Mesenchymal stem cell (in vitro differentiated cells and primary cell): ENCODE measurements around the gene TNFAIP6.

ENCODE experiments used
- DNase-seq: peaks from one replicate; pipeline ENCODE4 v3.0.0-alpha.2; 2013
- H2AFZ ChIP-seq: one replicate; pipeline ENCODE4 v1.6.1; 2013; ENCODE audit warnings: low read depth, mild to moderate bottlenecking, control low read depth, inconsistent platforms, low read length, moderate library complexity
- H2AK5ac ChIP-seq: 2 replicates; pipeline ENCODE4 v1.6.1; 2013; ENCODE audit warnings: low read length, moderate library complexity, mild to moderate bottlenecking, inconsistent platforms; ENCODE audit not compliant: severe bottlenecking
- H2BK120ac ChIP-seq: one replicate; pipeline ENCODE4 v1.6.1; 2013; ENCODE audit warnings: low read depth, mild to moderate bottlenecking, inconsistent platforms, low read length, moderate library complexity
- H2BK12ac ChIP-seq, 2 experiments: one replicate each; pipeline ENCODE4 v1.6.1; 2013; ENCODE audit warnings: inconsistent platforms in 2 of 2, low read length in 2 of 2, mild to moderate bottlenecking in 2 of 2, moderate library complexity in 2 of 2, control low read depth in 1 of 2
- H2BK15ac ChIP-seq: one replicate; pipeline ENCODE4 v1.6.1; 2013; ENCODE audit warnings: mild to moderate bottlenecking, low read depth, inconsistent platforms; ENCODE audit not compliant: poor library complexity, severe bottlenecking
- H2BK5ac ChIP-seq: 2 replicates; pipeline ENCODE4 v1.6.1; 2013; ENCODE audit warnings: low read depth, mild to moderate bottlenecking, low read length, control low read depth, inconsistent platforms; ENCODE audit not compliant: poor library complexity, severe bottlenecking
- H3K14ac ChIP-seq, 2 experiments: one replicate each; pipeline ENCODE4 v1.6.1; 2013; ENCODE audit warnings: inconsistent platforms in 2 of 2, low read length in 2 of 2, control low read depth in 1 of 2, mild to moderate bottlenecking in 1 of 2, moderate library complexity in 1 of 2
- H3K18ac ChIP-seq, 2 experiments: one replicate each; pipeline ENCODE4 v1.6.1; 2013; ENCODE audit warnings: inconsistent platforms in 2 of 2, low read length in 2 of 2, control low read depth in 1 of 2, low read depth in 1 of 2, mild to moderate bottlenecking in 1 of 2
- H3K23ac ChIP-seq, 2 experiments: one replicate each; pipeline ENCODE4 v1.6.1; 2013; ENCODE audit warnings: inconsistent platforms in 2 of 2, low read length in 2 of 2, mild to moderate bottlenecking in 2 of 2, moderate library complexity in 2 of 2, control low read depth in 1 of 2
- H3K27ac ChIP-seq: 2 replicates; pipeline ENCODE4 v1.5.1; 2013; ENCODE audit warnings: mild to moderate bottlenecking, moderate library complexity, low read length, control low read depth, inconsistent platforms; ENCODE audit not compliant: poor library complexity, severe bottlenecking
- H3K27me3 ChIP-seq, 2 experiments: 2 replicates each; pipeline versions ENCODE4 v1.6.1 to v1.7.0; 2013; ENCODE audit warnings: low read length in 2 of 2, mild to moderate bottlenecking in 2 of 2, moderate library complexity in 2 of 2, control low read depth in 1 of 2, inconsistent platforms in 1 of 2; ENCODE audit not compliant: control insufficient read depth in 1 of 2, insufficient read depth in 1 of 2
- H3K36me3 ChIP-seq, 2 experiments: 2 replicates each; pipeline versions ENCODE4 v1.6.1 to v1.7.0; 2013; ENCODE audit warnings: low read length in 2 of 2, control low read depth in 1 of 2, inconsistent platforms in 1 of 2, low read depth in 1 of 2, mild to moderate bottlenecking in 1 of 2; ENCODE audit not compliant: insufficient read depth in 2 of 2, control insufficient read depth in 1 of 2
- H3K4ac ChIP-seq, 2 experiments: one replicate each; pipeline ENCODE4 v1.6.1; 2013; ENCODE audit warnings: inconsistent platforms in 2 of 2, low read length in 2 of 2, mild to moderate bottlenecking in 2 of 2, moderate library complexity in 2 of 2, control low read depth in 1 of 2, low read depth in 1 of 2
- H3K4me1 ChIP-seq: 2 replicates; pipeline ENCODE4 v1.6.1; 2013; ENCODE audit warnings: low read depth, low read length, control low read depth; ENCODE audit not compliant: control insufficient read depth, insufficient read depth
- H3K4me2 ChIP-seq: 2 replicates; pipeline ENCODE4 v1.6.1; 2013; ENCODE audit warnings: low read length, mild to moderate bottlenecking, inconsistent platforms; ENCODE audit not compliant: poor library complexity, severe bottlenecking
- H3K4me3 ChIP-seq, 2 experiments: 2 replicates each; pipeline versions ENCODE4 v1.5.1 to v1.7.0; 2013; ENCODE audit warnings: low read length in 2 of 2, mild to moderate bottlenecking in 2 of 2, control low read depth in 1 of 2, low read depth in 1 of 2; ENCODE audit not compliant: insufficient read depth in 1 of 2
- H3K79me1 ChIP-seq: replicated peaks from 2 replicates; pipeline ENCODE4 v1.6.1; 2013; ENCODE audit warnings: mild to moderate bottlenecking, control low read depth, low read length, inconsistent platforms; ENCODE audit not compliant: poor library complexity, severe bottlenecking
- H3K9ac ChIP-seq: 2 replicates; pipeline ENCODE4 v1.7.0; 2013; ENCODE audit warnings: mild to moderate bottlenecking, low read length, moderate library complexity
- H3K9me3 ChIP-seq: 2 replicates; pipeline ENCODE4 v1.7.0; 2013; ENCODE audit warnings: mild to moderate bottlenecking, low read length; ENCODE audit not compliant: control insufficient read depth
- H4K8ac ChIP-seq: one replicate; pipeline ENCODE4 v1.6.1; 2013; ENCODE audit warnings: inconsistent platforms, mild to moderate bottlenecking, low read length, moderate library complexity
- H4K91ac ChIP-seq: one replicate; pipeline ENCODE4 v1.6.1; 2013; ENCODE audit warnings: mild to moderate bottlenecking, low read length, inconsistent platforms
- WGBS: methylation state at CpG from one replicate; pipeline ENCODE4 v1.1.7; 2013; ENCODE audit warnings: mixed read lengths; 5-methylcytosine and 5-hydroxymethylcytosine counted together

Gene TNFAIP6

GRCh38 chr2:151405376-151405775 lies 48.0 kb downstream of the TNFAIP6 start:
- no peaks in the 10 kb centered on the region for H3K9me3 ChIP-seq
- H2AFZ ChIP-seq, result no peak overlapping the region
- no peak overlapping the region for H3K23ac ChIP-seq
- H2BK12ac ChIP-seq, result no peak overlapping the region
- H3K27me3 ChIP-seq, result no peaks in the 10 kb centered on the region
- H3K79me1 ChIP-seq, result no peaks in the 10 kb centered on the region
- H4K8ac ChIP-seq, result no peak overlapping the region
- H3K9ac ChIP-seq, result no peak overlapping the region
- H3K18ac ChIP-seq, result no peak overlapping the region
- H4K91ac ChIP-seq, result no peak overlapping the region
- H2BK120ac ChIP-seq, result no peak overlapping the region
- 88% methylated on average over 4 of the region's 4 CpGs for WGBS
- no peak for DNase-seq
- H3K4me3 ChIP-seq, result no peak overlapping the region
- no peak overlapping the region for H2BK5ac ChIP-seq
- no peak overlapping the region for H2AK5ac ChIP-seq
- no peak overlapping the region for H3K14ac ChIP-seq
- H3K4me1 ChIP-seq, result peaks cover 2% of the 10 kb centered on the region
- no peaks in the 10 kb centered on the region for H3K36me3 ChIP-seq
- no peak overlapping the region for H2BK15ac ChIP-seq
- no peak overlapping the region for H3K4ac ChIP-seq
- H3K4me2 ChIP-seq, result no peak overlapping the region
- H3K27ac ChIP-seq, result no peak overlapping the region

GRCh38 chr2:151407281-151407680 lies 49.9 kb downstream of the TNFAIP6 start:
- Histone ChIP-seq H3K23ac (no peak overlapping the region), H3K79me1 (no peaks in the 10 kb centered on the region), H2BK12ac (no peak overlapping the region), H3K9me3 (no peaks in the 10 kb centered on the region), H3K4me3 (no peak overlapping the region), H3K27ac (no peak overlapping the region), H3K4ac (no peak overlapping the region), H2BK120ac (no peak overlapping the region), H2BK15ac (no peak overlapping the region), H3K36me3 (peaks cover under 1 to 1% of the 10 kb centered on the region in 2 experiments), H4K8ac (no peak overlapping the region), H3K14ac (no peak overlapping the region), H2AFZ (no peak overlapping the region), H2AK5ac (no peak overlapping the region), H4K91ac (no peak overlapping the region), H3K27me3 (no peaks in the 10 kb centered on the region), H3K4me2 (no peak overlapping the region), H3K4me1 (peaks cover 5% of the 10 kb centered on the region), H3K18ac (no peak overlapping the region), H2BK5ac (no peak overlapping the region), H3K9ac (no peak overlapping the region)
- DNase-seq, result no peak

GRCh38 chr2:151408788-151409600 lies 51.6 kb downstream of the TNFAIP6 start:
- peaks cover 3% of the 10 kb centered on the region for H3K79me1 ChIP-seq
- no peak overlapping the region for H2BK15ac ChIP-seq
- H2BK5ac ChIP-seq, result no peak overlapping the region
- peaks cover 9 to 18% of the 10 kb centered on the region in 2 experiments for H3K36me3 ChIP-seq
- no peak overlapping the region for H2BK12ac ChIP-seq
- H2AK5ac ChIP-seq, result no peak overlapping the region
- H2AFZ ChIP-seq, result peak overlapping the region; percentile 54
- H3K23ac ChIP-seq, result no peak overlapping the region
- no peak overlapping the region for H2BK120ac ChIP-seq
- H3K9ac ChIP-seq, result peak overlapping the region; percentile 98
- H3K14ac ChIP-seq, result no peak overlapping the region
- no peak overlapping the region for H3K4ac ChIP-seq
- no peaks in the 10 kb centered on the region for H3K27me3 ChIP-seq
- WGBS, result 82% methylated on average over 22 of the region's 25 CpGs
- H4K91ac ChIP-seq, result no peak overlapping the region
- H3K27ac ChIP-seq, result no peak overlapping the region
- H3K4me1 ChIP-seq, result peaks cover 5% of the 10 kb centered on the region
- peak overlapping the region; percentile 41 for H3K4me2 ChIP-seq
- no peak overlapping the region for H3K18ac ChIP-seq
- no peak for DNase-seq
- H4K8ac ChIP-seq, result peak overlapping the region; percentile 27
- H3K4me3 ChIP-seq, result peak overlapping the region in 1 of 2 experiments; percentile 99
- H3K9me3 ChIP-seq, result no peaks in the 10 kb centered on the region

GRCh38 chr2:151409601-151410484 lies 52.5 kb downstream of the TNFAIP6 start, which contains the start of gene RIF1:
Gene RIF1, plus strand, starts transcription at chr2:151409902. Its CDS starts 522 bp downstream, at chr2:151410424.
- peak within 1 kb of the TSS; percentile 34 for H4K91ac ChIP-seq
- H3K27me3 ChIP-seq, result no peaks in the 10 kb centered on the region
- WGBS, result under 1% methylated on average over 48 of the region's 65 CpGs
- peaks cover 9 to 25% of the 10 kb centered on the region in 2 experiments for H3K36me3 ChIP-seq
- peak within 1 kb of the TSS; percentile 89 for H4K8ac ChIP-seq
- peak within 1 kb of the TSS; percentile 74 for H2BK5ac ChIP-seq
- H3K18ac ChIP-seq, result peak within 1 kb of the TSS; percentile 56 to 90
- peaks cover 5% of the 10 kb centered on the region for H3K4me1 ChIP-seq
- H3K4me3 ChIP-seq, result peak within 1 kb of the TSS; percentile 94 to 99
- peak within 1 kb of the TSS; percentile 39 to 89 for H3K14ac ChIP-seq
- H2AFZ ChIP-seq, result peak within 1 kb of the TSS; percentile 64
- H2BK15ac ChIP-seq, result peak within 1 kb of the TSS; percentile 41
- no peak within 1 kb of the TSS for H2BK120ac ChIP-seq
- H3K4me2 ChIP-seq, result peak within 1 kb of the TSS; percentile 95
- peaks cover 3% of the 10 kb centered on the region for H3K79me1 ChIP-seq
- peak within 1 kb of the TSS in 1 of 2 experiments; percentile 56 for H3K23ac ChIP-seq
- no peaks in the 10 kb centered on the region for H3K9me3 ChIP-seq
- H3K27ac ChIP-seq, result peak within 1 kb of the TSS; percentile 91
- no peak within 1 kb of the TSS for H2AK5ac ChIP-seq
- peak; percentile 94 for DNase-seq
- H2BK12ac ChIP-seq, result peak within 1 kb of the TSS in 1 of 2 experiments; percentile 26
- peak within 1 kb of the TSS; percentile 98 for H3K9ac ChIP-seq
- peak within 1 kb of the TSS; percentile 66 to 91 for H3K4ac ChIP-seq
